GM18520 (cell line): ENCODE data around the gene OR2V1.
"Not testable (repeated sequence)": the region's sequence is repeated elsewhere in the genome, so short reads cannot be mapped to it uniquely, and the experiment has no call there.

ENCODE experiments used
- ATAC-seq: cut with Tn5 transposase; IDR thresholded peaks from one replicate; pipeline ENCODE4 v1.9.1; 2021; ENCODE audit not compliant: unreplicated experiment

Gene OR2V1

GRCh38 chr5:181104606-181105390 is 26.2 kb downstream of the OR2V1 start:
- not testable (repeated sequence) for ATAC-seq

GRCh38 chr5:181104259-181104568 is 26.8 kb downstream of the OR2V1 start:
- ATAC-seq: not testable (repeated sequence)

- ATAC-seq: not testable (repeated sequence)
Observed at GRCh38 chr5:181101930-181102674, 28.9 kb downstream of the OR2V1 start.

- not testable (repeated sequence) for ATAC-seq
Observed at GRCh38 chr5:181101030-181101641, 29.8 kb downstream of the OR2V1 start.

- ATAC-seq: no peak
Observed at GRCh38 chr5:181100121-181100875, 30.7 kb downstream of the OR2V1 start.

GRCh38 chr5:181099602-181100086 is 31.3 kb downstream of the OR2V1 start:
- no peak for ATAC-seq

GRCh38 chr5:181098762-181099601 is 32.0 kb downstream of the OR2V1 start:
- ATAC-seq: no peak

GRCh38 chr5:181097759-181098491 is 33.0 kb downstream of the OR2V1 start:
- not testable (repeated sequence) for ATAC-seq

- ATAC-seq: not testable (repeated sequence)
Observed at GRCh38 chr5:181097383-181097753, 33.6 kb downstream of the OR2V1 start.

- ATAC-seq: not testable (repeated sequence)
Observed at GRCh38 chr5:181096721-181097382, 34.1 kb downstream of the OR2V1 start.

GRCh38 chr5:181095162-181095561 is 35.8 kb downstream of the OR2V1 start:
- not testable (repeated sequence) for ATAC-seq

- ATAC-seq: no peak
Observed at GRCh38 chr5:181092428-181092827, 38.5 kb downstream of the OR2V1 start.

GRCh38 chr5:181088289-181088688 is 42.7 kb downstream of the OR2V1 start:
- ATAC-seq: no peak

- no peak for ATAC-seq
Observed at GRCh38 chr5:181087309-181087708, 43.7 kb downstream of the OR2V1 start.

GRCh38 chr5:181086884-181087205 is 44.1 kb downstream of the OR2V1 start:
- ATAC-seq: no peak

- ATAC-seq: no peak
Observed at GRCh38 chr5:181086026-181086883, 44.7 kb downstream of the OR2V1 start.

- ATAC-seq: no peak
Observed at GRCh38 chr5:181084621-181085195, 46.3 kb downstream of the OR2V1 start.

GRCh38 chr5:181081989-181082388 is 49.0 kb downstream of the OR2V1 start:
- no peak for ATAC-seq
